HepG2 (cell line): ENCODE data around the gene CFAP300. TPM values are rescaled to one million over a fixed set of nuclear protein-coding genes. Genes with fewer than 3 reads are reported as not detected.

Source experiments
- ATF1 ChIP-seq: IDR thresholded peaks from 2 replicates; pipeline ENCODE4 v1.6.1; 2016; ENCODE audit warnings: mild to moderate bottlenecking, control low read depth
- FLYWCH1 ChIP-seq: sonication (generic); formaldehyde crosslinking; IDR thresholded peaks from 2 replicates; pipeline ENCODE4 v1.8.1; 2023; ENCODE audit warnings: mild to moderate bottlenecking, missing genetic modification reagents
- GPN1 ChIP-seq: sonication (generic); formaldehyde crosslinking; IDR thresholded peaks from 2 replicates; pipeline ENCODE4 v1.5.1; 2020; ENCODE audit warnings: missing genetic modification reagents, borderline replicate concordance
- HCFC1 ChIP-seq: fragments of 150-350 bp; IDR thresholded peaks from 2 replicates; pipeline ENCODE4 v1.6.1; 2014; ENCODE audit warnings: low read depth, low read length
- HNF4G ChIP-seq, 2 experiments: sonication (generic) in 1 of 2; formaldehyde crosslinking in 1 of 2; IDR thresholded peaks; 2 replicates each; pipeline versions ENCODE4 v1.4.0 to v1.6.1; 2011 to 2020; ENCODE audit warnings: borderline replicate concordance in 2 of 2, low read depth in 2 of 2, mild to moderate bottlenecking in 2 of 2, low read length in 1 of 2, missing genetic modification reagents in 1 of 2, moderate library complexity in 1 of 2
- JUN ChIP-seq: sonication (generic); formaldehyde crosslinking; IDR thresholded peaks from 2 replicates; pipeline ENCODE4 v1.4.0; 2020; ENCODE audit warnings: mild to moderate bottlenecking, missing genetic modification reagents
- NFKB2 ChIP-seq: sonication (generic); formaldehyde crosslinking; IDR thresholded peaks from 2 replicates; pipeline ENCODE4 v1.4.0; 2020; ENCODE audit warnings: missing genetic modification reagents, borderline replicate concordance
- NKX3-1 ChIP-seq: sonication (generic); formaldehyde crosslinking; IDR thresholded peaks from 2 replicates; pipeline ENCODE4 v1.5.0; 2020; ENCODE audit warnings: missing genetic modification reagents
- NR2F1 ChIP-seq, 2 experiments: fragments of 450-650 bp in 1 of 2; formaldehyde crosslinking in 1 of 2; IDR thresholded peaks; 2 replicates each; pipeline versions ENCODE4 v1.5.0 to v1.6.1; 2016 to 2020; ENCODE audit warnings: mild to moderate bottlenecking in 1 of 2, missing compliant biosample characterization in 1 of 2, missing genetic modification reagents in 1 of 2, moderate library complexity in 1 of 2
- POLR2AphosphoS5 ChIP-seq: IDR thresholded peaks from 2 replicates; pipeline ENCODE4 v1.6.1; 2012; ENCODE audit warnings: low read depth, low read length
- REPIN1 ChIP-seq: sonication (generic); formaldehyde crosslinking; IDR thresholded peaks from 2 replicates; pipeline ENCODE4 v1.8.0; 2022; ENCODE audit warnings: missing genetic modification reagents, low read depth, mild to moderate bottlenecking, borderline replicate concordance
- RFXAP ChIP-seq: sonication (generic); formaldehyde crosslinking; IDR thresholded peaks from 2 replicates; pipeline ENCODE4 v1.4.0; 2020; ENCODE audit warnings: missing genetic modification reagents, borderline replicate concordance
- SIN3B ChIP-seq: fragments of 150-350 bp; IDR thresholded peaks from 2 replicates; pipeline ENCODE4 v1.6.1; 2014; ENCODE audit warnings: low read length
- XBP1 ChIP-seq: sonication (generic); formaldehyde crosslinking; IDR thresholded peaks from 2 replicates; pipeline ENCODE4 v1.5.0; 2020; ENCODE audit warnings: missing genetic modification reagents
- YEATS4 ChIP-seq: sonication (generic); formaldehyde crosslinking; IDR thresholded peaks from 2 replicates; pipeline ENCODE4 v1.4.0; 2020; ENCODE audit warnings: missing genetic modification reagents, borderline replicate concordance
- ZFP41 ChIP-seq: sonication (generic); formaldehyde crosslinking; IDR thresholded peaks from 2 replicates; pipeline ENCODE4 v1.4.0; 2020; ENCODE audit warnings: mild to moderate bottlenecking, missing genetic modification reagents, borderline replicate concordance
- ZNF230 ChIP-seq: sonication (generic); formaldehyde crosslinking; IDR thresholded peaks from 2 replicates; pipeline ENCODE4 v1.4.0; 2020; ENCODE audit warnings: mild to moderate bottlenecking, missing genetic modification reagents
- ZNF354B ChIP-seq: sonication (generic); formaldehyde crosslinking; IDR thresholded peaks from 2 replicates; pipeline ENCODE4 v1.8.0; 2022; ENCODE audit warnings: mild to moderate bottlenecking, missing genetic modification reagents
- ZNF432 ChIP-seq: sonication (generic); formaldehyde crosslinking; IDR thresholded peaks from 2 replicates; pipeline ENCODE4 v1.5.0; 2020; ENCODE audit warnings: missing genetic modification reagents, mild to moderate bottlenecking, borderline replicate concordance
- ZNF549 ChIP-seq: sonication (generic); formaldehyde crosslinking; IDR thresholded peaks from 2 replicates; pipeline ENCODE4 v1.5.0; 2020; ENCODE audit warnings: missing genetic modification reagents
- ZNF672 ChIP-seq: sonication (generic); formaldehyde crosslinking; IDR thresholded peaks from 2 replicates; pipeline ENCODE4 v1.8.1; 2022; ENCODE audit warnings: missing genetic modification reagents
- ZNF790 ChIP-seq: sonication (generic); formaldehyde crosslinking; IDR thresholded peaks from 2 replicates; pipeline ENCODE4 v1.8.0; 2022; ENCODE audit warnings: missing genetic modification reagents, mild to moderate bottlenecking, borderline replicate concordance
- ZNF891 ChIP-seq: sonication (generic); formaldehyde crosslinking; IDR thresholded peaks from 2 replicates; pipeline ENCODE4 v1.5.0; 2020; ENCODE audit warnings: mild to moderate bottlenecking, missing genetic modification reagents
- polyA plus RNA-seq, 8 experiments: library from polyadenylated mRNA; depleted of rRNA in 3 of 8; stranded (reverse) in 7 of 8; unstranded in 1 of 8; fragments of >200 nt; fragmentation: Illumina TruSeq in 4 of 8; extraction: Trizol in 4 of 8; gene quantifications; 2 replicates each; pipeline versions ENCODE4 v1.2.1 to v1.2.3, GENCODE V29; 2011 to 2016; ENCODE audit warnings: low read depth in 4 of 8, missing spikeins in 1 of 8, mixed read lengths in 1 of 8; ENCODE audit not compliant: insufficient read depth in 1 of 8
- total RNA-seq, 5 experiments: library from RNA; depleted of rRNA; stranded (reverse); fragments of >200 nt; fragmentation: Illumina TruSeq; extraction: Trizol; gene quantifications; 2 replicates each; pipeline ENCODE4 v1.2.3, GENCODE V29; 2016; ENCODE audit warnings: low read depth in 1 of 5
- TF ChIP-seq, protein P1 (sequence below): sonication (generic); formaldehyde crosslinking; IDR thresholded peaks from 2 replicates; pipeline ENCODE4 v1.8.0; 2022; ENCODE audit warnings: missing genetic modification reagents, mild to moderate bottlenecking, borderline replicate concordance
- TF ChIP-seq, protein P2 (sequence below): fragments of 450-650 bp; IDR thresholded peaks from 2 replicates; pipeline ENCODE4 v1.6.1; 2017; ENCODE audit warnings: mild to moderate bottlenecking
- TF ChIP-seq, protein P3 (sequence below): sonication (generic); formaldehyde crosslinking; IDR thresholded peaks from 2 replicates; pipeline ENCODE4 v1.8.0; 2022; ENCODE audit warnings: mild to moderate bottlenecking, missing genetic modification reagents, borderline replicate concordance

Gene CFAP300
- total and polyA plus RNA-seq, 2 of the 13 experiments (the other 11 are each of a cell fraction or from before 2014, with no cell fraction given) = not detected

DNA sequence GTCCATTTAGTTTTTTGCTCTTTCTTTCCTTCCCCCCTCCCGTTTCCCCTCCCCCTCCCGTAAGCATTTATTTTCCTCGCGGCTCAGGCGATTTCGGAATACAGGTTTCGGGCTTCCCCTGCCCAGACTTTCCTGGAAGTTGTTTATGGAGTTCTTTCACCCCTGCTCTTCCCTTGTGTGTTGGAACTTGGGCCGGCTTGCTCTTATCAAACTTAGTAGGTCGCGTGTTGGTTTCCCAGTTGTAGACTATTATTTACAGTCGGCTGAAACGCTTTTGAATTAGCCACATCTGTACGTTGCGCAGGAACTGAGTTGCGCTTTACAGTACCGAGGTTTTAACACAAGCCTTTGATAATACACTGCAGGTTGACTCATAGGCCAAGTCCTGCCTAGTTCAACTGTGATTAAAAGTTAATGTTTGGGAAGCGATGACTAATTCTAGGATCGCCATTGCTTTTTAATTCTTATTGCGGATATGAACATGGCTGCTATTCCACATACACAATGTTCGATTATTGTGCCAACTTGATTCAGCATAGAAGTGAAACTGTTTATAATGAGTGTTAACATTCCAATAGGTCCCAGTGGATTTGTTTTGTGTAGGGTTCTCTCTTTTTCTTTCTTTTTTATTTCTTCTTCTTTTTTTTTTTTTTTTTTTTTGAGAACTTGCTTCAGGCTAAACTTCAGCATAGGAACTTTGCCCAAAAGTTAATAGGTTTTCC is 64.7 kb downstream of the CFAP300 start (continued):
- TF ChIP-seq XBP1 (CRISPR knock-in tag) (no peak), HCFC1 (no peak), ZFP41 (CRISPR knock-in tag) (no peak), NR2F1 (CRISPR knock-in tag; IDR thresholded peaks at IDR 0.05) (no peak), ZNF790 (CRISPR knock-in tag) (no peak), NKX3-1 (CRISPR knock-in tag) (no peak), RFXAP (CRISPR knock-in tag) (no peak; the same call in 1 of the 2 replicates), HNF4G (IDR thresholded peaks at IDR 0.05; ENCODE audit: borderline replicate concordance, low read depth, low read length) (no peak), HNF4G (CRISPR knock-in tag; IDR thresholded peaks at IDR 0.05; ENCODE audit: borderline replicate concordance, low read depth) (no peak), ZNF354B (CRISPR knock-in tag) (no peak), POLR2AphosphoS5 (peak; percentile 57; the same call in 1 of the 2 replicates), ZNF672 (no peak), REPIN1 (CRISPR knock-in tag) (peak; percentile 67), ZNF432 (CRISPR knock-in tag) (no peak), NFKB2 (no peak), FLYWCH1 (CRISPR knock-in tag) (no peak), ATF1 (peak; percentile 51; the same call in 1 of the 2 replicates), ZNF549 (CRISPR knock-in tag) (no peak), ZNF891 (CRISPR knock-in tag) (no peak), SIN3B (peak; percentile 59; the same call in 1 of the 2 replicates), JUN (CRISPR knock-in tag) (peak; percentile 49; the same call in 1 of the 2 replicates), GPN1 (CRISPR knock-in tag) (no peak), YEATS4 (CRISPR knock-in tag) (peak; percentile 28; the same call in 1 of the 2 replicates), ZNF230 (CRISPR knock-in tag) (no peak)
- TF ChIP-seq, protein P1, sequence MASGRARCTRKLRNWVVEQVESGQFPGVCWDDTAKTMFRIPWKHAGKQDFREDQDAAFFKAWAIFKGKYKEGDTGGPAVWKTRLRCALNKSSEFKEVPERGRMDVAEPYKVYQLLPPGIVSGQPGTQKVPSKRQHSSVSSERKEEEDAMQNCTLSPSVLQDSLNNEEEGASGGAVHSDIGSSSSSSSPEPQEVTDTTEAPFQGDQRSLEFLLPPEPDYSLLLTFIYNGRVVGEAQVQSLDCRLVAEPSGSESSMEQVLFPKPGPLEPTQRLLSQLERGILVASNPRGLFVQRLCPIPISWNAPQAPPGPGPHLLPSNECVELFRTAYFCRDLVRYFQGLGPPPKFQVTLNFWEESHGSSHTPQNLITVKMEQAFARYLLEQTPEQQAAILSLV = no peak; the same call in 1 of the 2 replicates
- TF ChIP-seq, protein P2, sequence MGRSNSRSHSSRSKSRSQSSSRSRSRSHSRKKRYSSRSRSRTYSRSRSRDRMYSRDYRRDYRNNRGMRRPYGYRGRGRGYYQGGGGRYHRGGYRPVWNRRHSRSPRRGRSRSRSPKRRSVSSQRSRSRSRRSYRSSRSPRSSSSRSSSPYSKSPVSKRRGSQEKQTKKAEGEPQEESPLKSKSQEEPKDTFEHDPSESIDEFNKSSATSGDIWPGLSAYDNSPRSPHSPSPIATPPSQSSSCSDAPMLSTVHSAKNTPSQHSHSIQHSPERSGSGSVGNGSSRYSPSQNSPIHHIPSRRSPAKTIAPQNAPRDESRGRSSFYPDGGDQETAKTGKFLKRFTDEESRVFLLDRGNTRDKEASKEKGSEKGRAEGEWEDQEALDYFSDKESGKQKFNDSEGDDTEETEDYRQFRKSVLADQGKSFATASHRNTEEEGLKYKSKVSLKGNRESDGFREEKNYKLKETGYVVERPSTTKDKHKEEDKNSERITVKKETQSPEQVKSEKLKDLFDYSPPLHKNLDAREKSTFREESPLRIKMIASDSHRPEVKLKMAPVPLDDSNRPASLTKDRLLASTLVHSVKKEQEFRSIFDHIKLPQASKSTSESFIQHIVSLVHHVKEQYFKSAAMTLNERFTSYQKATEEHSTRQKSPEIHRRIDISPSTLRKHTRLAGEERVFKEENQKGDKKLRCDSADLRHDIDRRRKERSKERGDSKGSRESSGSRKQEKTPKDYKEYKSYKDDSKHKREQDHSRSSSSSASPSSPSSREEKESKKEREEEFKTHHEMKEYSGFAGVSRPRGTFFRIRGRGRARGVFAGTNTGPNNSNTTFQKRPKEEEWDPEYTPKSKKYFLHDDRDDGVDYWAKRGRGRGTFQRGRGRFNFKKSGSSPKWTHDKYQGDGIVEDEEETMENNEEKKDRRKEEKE = no peak
- TF ChIP-seq, protein P3, sequence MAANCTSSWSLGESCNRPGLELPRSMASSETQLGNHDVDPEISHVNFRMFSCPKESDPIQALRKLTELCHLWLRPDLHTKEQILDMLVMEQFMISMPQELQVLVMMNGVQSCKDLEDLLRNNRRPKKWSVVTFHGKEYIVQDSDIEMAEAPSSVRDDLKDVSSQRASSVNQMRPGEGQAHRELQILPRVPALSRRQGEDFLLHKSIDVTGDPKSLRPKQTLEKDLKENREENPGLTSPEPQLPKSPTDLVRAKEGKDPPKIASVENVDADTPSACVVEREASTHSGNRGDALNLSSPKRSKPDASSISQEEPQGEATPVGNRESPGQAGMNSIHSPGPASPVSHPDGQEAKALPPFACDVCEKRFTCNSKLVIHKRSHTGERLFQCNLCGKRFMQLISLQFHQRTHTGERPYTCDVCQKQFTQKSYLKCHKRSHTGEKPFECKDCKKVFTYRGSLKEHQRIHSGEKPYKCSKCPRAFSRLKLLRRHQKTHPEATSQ (CRISPR knock-in tag) = no peak
